ENCODE results near the gene PCDHGA1.

Gene PCDHGA1

GRCh38 chr5:141529002-141529401 is 198.7 kb downstream of the PCDHGA1 start:
- TF ChIP-seq CTCF (IDR thresholded peaks at IDR 0.05; ENCODE audit: low read depth, low read length) = no peak
- H3K4me3 ChIP-seq (ENCODE audit: low read depth, low read length) = no peak overlapping the region
- H3K9me3 ChIP-seq (ENCODE audit: severe bottlenecking) = no peaks in the 10 kb centered on the region
- H3K27me3 ChIP-seq (ENCODE audit: insufficient read depth, low read depth, severe bottlenecking) = no peaks in the 10 kb centered on the region
- DNase-seq = no peak
- peaks cover 68% of the 10 kb centered on the region for H3K36me3 ChIP-seq
- no peak overlapping the region for H3K27ac ChIP-seq

DNA sequence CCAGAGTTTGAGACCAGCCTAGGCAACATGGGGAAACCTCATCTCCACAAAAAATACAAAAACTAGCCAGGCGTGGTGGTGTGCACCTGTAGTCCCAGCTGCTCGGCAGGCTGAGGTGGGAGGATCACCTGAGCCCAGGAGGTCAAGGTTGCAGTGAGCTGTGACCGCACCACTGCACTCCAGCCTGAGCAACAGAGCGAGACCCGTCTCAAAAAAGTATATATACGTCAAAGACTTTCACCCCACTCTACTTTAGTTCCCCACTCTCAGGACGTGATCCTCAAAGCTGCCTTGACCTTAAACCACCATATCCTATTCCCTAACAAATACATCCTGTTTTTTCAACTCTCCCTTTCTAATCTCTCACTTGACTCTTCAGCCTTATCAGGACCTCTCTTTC is 199.6 kb downstream of the PCDHGA1 start:
- Histone ChIP-seq H3K27ac (no peak overlapping the region), H3K9me3 (ENCODE audit: severe bottlenecking) (no peaks in the 10 kb centered on the region), H3K27me3 (ENCODE audit: insufficient read depth, low read depth, severe bottlenecking) (no peaks in the 10 kb centered on the region), H3K36me3 (peaks cover 63% of the 10 kb centered on the region), H3K4me3 (ENCODE audit: low read depth, low read length) (no peak overlapping the region)
- no peak for DNase-seq
- no peak for TF ChIP-seq CTCF (IDR thresholded peaks at IDR 0.05; ENCODE audit: low read depth, low read length)

DNA sequence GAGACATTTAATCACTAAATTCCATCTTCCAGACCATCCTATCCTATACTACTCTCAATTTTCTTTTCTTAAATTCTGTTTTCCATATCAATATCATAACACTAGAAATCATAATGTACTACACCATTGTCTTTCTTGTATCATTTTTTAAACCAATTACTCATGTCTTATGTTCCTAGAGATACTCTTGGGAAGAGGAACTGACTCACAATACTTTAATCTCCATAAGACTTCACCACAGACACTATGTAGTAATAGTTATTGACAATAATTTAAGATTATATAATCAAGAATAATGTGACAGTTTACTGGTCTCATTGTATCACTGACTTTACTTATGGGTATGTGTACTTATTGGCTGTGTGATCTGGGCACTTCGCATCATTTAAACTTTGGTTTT is 202.4 kb downstream of the PCDHGA1 start:
- no peak overlapping the region for H3K27ac ChIP-seq
- peaks cover 43% of the 10 kb centered on the region for H3K36me3 ChIP-seq
- H3K27me3 ChIP-seq (ENCODE audit: insufficient read depth, low read depth, severe bottlenecking) = no peaks in the 10 kb centered on the region
- no peak overlapping the region for H3K4me3 ChIP-seq (ENCODE audit: low read depth, low read length)
- no peaks in the 10 kb centered on the region for H3K9me3 ChIP-seq (ENCODE audit: severe bottlenecking)
- TF ChIP-seq CTCF (IDR thresholded peaks at IDR 0.05; ENCODE audit: low read depth, low read length) = no peak
- no peak for DNase-seq

DNA sequence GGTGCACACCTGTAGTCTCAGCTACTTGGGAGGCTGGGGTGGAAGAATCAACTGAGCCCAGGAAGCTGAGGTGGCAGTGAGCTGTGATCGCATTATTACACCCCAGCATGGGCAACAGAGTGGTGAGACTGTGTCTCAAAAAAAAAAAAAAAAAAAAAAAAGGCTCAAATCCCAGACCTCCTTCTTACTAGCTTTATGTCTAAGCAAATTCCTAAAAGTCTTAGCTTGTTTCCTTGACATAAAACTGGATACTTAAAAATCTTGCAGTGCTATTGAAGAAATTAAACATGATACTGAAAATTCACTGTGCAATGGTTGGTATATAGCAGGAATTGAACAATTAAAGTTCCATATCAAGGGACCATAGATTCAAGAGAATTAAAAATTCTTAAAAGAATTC is 203.6 kb downstream of the PCDHGA1 start:
- TF ChIP-seq CTCF (IDR thresholded peaks at IDR 0.05; ENCODE audit: low read depth, low read length) = no peak
- no peaks in the 10 kb centered on the region for H3K9me3 ChIP-seq (ENCODE audit: severe bottlenecking)
- peaks cover 31% of the 10 kb centered on the region for H3K36me3 ChIP-seq
- no peak overlapping the region for H3K27ac ChIP-seq
- H3K27me3 ChIP-seq (ENCODE audit: insufficient read depth, low read depth, severe bottlenecking) = no peaks in the 10 kb centered on the region
- no peak overlapping the region for H3K4me3 ChIP-seq (ENCODE audit: low read depth, low read length)
- DNase-seq = no peak

- Histone ChIP-seq H3K36me3 (peaks cover 25% of the 10 kb centered on the region), H3K4me3 (ENCODE audit: low read depth, low read length) (no peak overlapping the region), H3K27me3 (ENCODE audit: insufficient read depth, low read depth, severe bottlenecking) (no peaks in the 10 kb centered on the region), H3K9me3 (ENCODE audit: severe bottlenecking) (no peaks in the 10 kb centered on the region), H3K27ac (no peak overlapping the region)
- DNase-seq = no peak
- TF ChIP-seq CTCF (IDR thresholded peaks at IDR 0.05; ENCODE audit: low read depth, low read length) = no peak
Measured at GRCh38 chr5:141534492-141535213, 204.3 kb downstream of the PCDHGA1 start.

DNA sequence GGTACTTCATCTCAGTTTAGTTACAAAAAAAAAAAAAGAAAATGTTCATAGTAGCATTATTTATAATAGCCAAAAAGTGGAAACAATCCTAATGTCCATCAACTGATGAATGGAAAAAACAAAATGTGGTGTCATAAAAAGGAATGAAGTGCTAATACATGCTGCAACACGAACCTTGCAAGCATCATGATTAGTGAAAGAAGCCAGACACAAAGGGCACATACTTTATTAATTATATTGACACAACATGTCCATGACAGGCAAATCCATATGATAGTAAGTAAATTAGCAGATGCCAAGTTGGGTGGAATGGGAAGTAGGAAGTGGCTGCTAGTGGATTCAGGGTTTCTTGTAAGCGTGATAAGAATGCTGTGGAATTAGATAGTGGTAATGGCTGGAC is 212.7 kb downstream of the PCDHGA1 start:
- Histone ChIP-seq H3K27me3 (ENCODE audit: insufficient read depth, low read depth, severe bottlenecking) (no peaks in the 10 kb centered on the region), H3K9me3 (ENCODE audit: severe bottlenecking) (no peaks in the 10 kb centered on the region), H3K36me3 (peaks cover 8% of the 10 kb centered on the region), H3K27ac (no peak overlapping the region), H3K4me3 (ENCODE audit: low read depth, low read length) (no peak overlapping the region)
- no peak for DNase-seq
- no peak for TF ChIP-seq CTCF (IDR thresholded peaks at IDR 0.05; ENCODE audit: low read depth, low read length)

Data from WERI-Rb-1 (cell line).